SK-N-SH treated with all-trans-retinoic acid at 6 μM for 48 hours (cell line): ENCODE results near the gene YPEL2.

Experiments used
- ATAC-seq: fragments of 200-7000 bp; cut with Tn5 transposase; 3 replicates; pipeline ENCODE4 v1.9.1; 2020; ENCODE audit warnings: mild to moderate bottlenecking, moderate library complexity
- BACH2 ChIP-seq: fragments of 250-450 bp; sonication (Bioruptor Pico); IDR thresholded peaks from 2 replicates; pipeline ENCODE4 v1.9.0; 2021; ENCODE audit warnings: mild to moderate bottlenecking, borderline replicate concordance
- CREB5 ChIP-seq: fragments of 250-450 bp; sonication (Bioruptor Pico); IDR thresholded peaks from 2 replicates; pipeline ENCODE4 v1.5.1; 2020; ENCODE audit warnings: low read depth, mild to moderate bottlenecking, moderate library complexity
- CSDC2 ChIP-seq: fragments of 250-450 bp; sonication (Bioruptor Pico); IDR thresholded peaks from 2 replicates; pipeline ENCODE4 v1.5.0; 2020; ENCODE audit warnings: mild to moderate bottlenecking, moderate library complexity
- CSRNP3 ChIP-seq: fragments of 250-450 bp; sonication (Bioruptor Pico); IDR thresholded peaks from 2 replicates; pipeline ENCODE4 v1.5.1; 2021; ENCODE audit warnings: mild to moderate bottlenecking, moderate library complexity
- ESRRG ChIP-seq: fragments of 250-450 bp; sonication (Bioruptor Pico); IDR thresholded peaks from 2 replicates; pipeline ENCODE4 v1.6.1; 2021; ENCODE audit warnings: mild to moderate bottlenecking
- GLIS3 ChIP-seq: fragments of 250-450 bp; sonication (Bioruptor Pico); IDR thresholded peaks from 2 replicates; pipeline ENCODE4 v1.5.0; 2020; ENCODE audit warnings: mild to moderate bottlenecking, moderate library complexity
- OSR1 ChIP-seq: fragments of 250-450 bp; sonication (Bioruptor Pico); IDR thresholded peaks from 2 replicates; pipeline ENCODE4 v1.8.0; 2022; ENCODE audit warnings: moderate library complexity, mild to moderate bottlenecking, inconsistent platforms
- PATZ1 ChIP-seq: fragments of 250-450 bp; sonication (Bioruptor Pico); IDR thresholded peaks from 2 replicates; pipeline ENCODE4 v1.8.0; 2020; ENCODE audit warnings: mild to moderate bottlenecking, moderate library complexity, borderline replicate concordance
- POU6F1 ChIP-seq: fragments of 250-450 bp; sonication (Bioruptor Pico); IDR thresholded peaks from 2 replicates; pipeline ENCODE4 v1.8.0; 2021; ENCODE audit warnings: low read depth, mild to moderate bottlenecking, moderate library complexity, borderline replicate concordance
- RARB ChIP-seq: fragments of 250-450 bp; sonication (Bioruptor Pico); IDR thresholded peaks from 2 replicates; pipeline ENCODE4 v1.8.0; 2021; ENCODE audit warnings: mild to moderate bottlenecking, moderate library complexity
- SNAI2 ChIP-seq: fragments of 250-450 bp; sonication (Bioruptor Pico); IDR thresholded peaks from 2 replicates; pipeline ENCODE4 v1.5.0; 2020; ENCODE audit warnings: mild to moderate bottlenecking, moderate library complexity
- TCF4 ChIP-seq: fragments of 250-450 bp; sonication (Bioruptor Pico); IDR thresholded peaks from 2 replicates; pipeline ENCODE4 v1.8.0; 2021; ENCODE audit warnings: mild to moderate bottlenecking, moderate library complexity, borderline replicate concordance
- TOX ChIP-seq: fragments of 250-450 bp; sonication (Bioruptor Pico); IDR thresholded peaks from 2 replicates; pipeline ENCODE4 v1.8.0; 2021; ENCODE audit warnings: mild to moderate bottlenecking, moderate library complexity, borderline replicate concordance
- TSHZ2 ChIP-seq: fragments of 250-450 bp; sonication (Bioruptor Pico); IDR thresholded peaks from 2 replicates; pipeline ENCODE4 v1.5.0; 2020; ENCODE audit warnings: mild to moderate bottlenecking, moderate library complexity
- ZC3H10 ChIP-seq: fragments of 250-450 bp; sonication (Bioruptor Pico); IDR thresholded peaks from 2 replicates; pipeline ENCODE4 v1.5.1; 2021; ENCODE audit warnings: mild to moderate bottlenecking, moderate library complexity
- ZFP3 ChIP-seq: fragments of 250-450 bp; sonication (Bioruptor Pico); IDR thresholded peaks from 2 replicates; pipeline ENCODE4 v1.5.0; 2020; ENCODE audit warnings: mild to moderate bottlenecking, moderate library complexity
- ZFP30 ChIP-seq: fragments of 450-650 bp; formaldehyde crosslinking; IDR thresholded peaks from 2 replicates; pipeline ENCODE4 v1.5.0; 2022; ENCODE audit warnings: mild to moderate bottlenecking, moderate library complexity
- ZNF565 ChIP-seq: fragments of 450-650 bp; formaldehyde crosslinking; conservative IDR thresholded peaks from 2 replicates; pipeline ENCODE4 v1.5.0; 2020; ENCODE audit warnings: low read depth, mild to moderate bottlenecking, moderate library complexity
- ZNF70 ChIP-seq: fragments of 450-650 bp; formaldehyde crosslinking; IDR thresholded peaks from 2 replicates; pipeline ENCODE4 v1.5.0; 2020; ENCODE audit warnings: mild to moderate bottlenecking, moderate library complexity
- ZNF8 ChIP-seq: fragments of 450-650 bp; formaldehyde crosslinking; IDR thresholded peaks from 2 replicates; pipeline ENCODE4 v1.5.0; 2020; ENCODE audit warnings: mild to moderate bottlenecking, moderate library complexity

Gene YPEL2

GRCh38 chr17:59353936-59354755 lies 22.7 kb downstream of the YPEL2 start:
- TF ChIP-seq CSRNP3 (CRISPR knock-in tag) (no peak), TCF4 (CRISPR knock-in tag) (no peak), TSHZ2 (CRISPR knock-in tag) (no peak), ZNF565 (CRISPR knock-in tag) (no peak), SNAI2 (CRISPR knock-in tag) (no peak), ZFP30 (CRISPR knock-in tag) (no peak), GLIS3 (CRISPR knock-in tag) (no peak), CREB5 (no peak)
- no peak for ATAC-seq

GRCh38 chr17:59355030-59355701 lies 23.7 kb downstream of the YPEL2 start:
- ATAC-seq, result no peak
- TF ChIP-seq OSR1 (no peak), ZFP3 (CRISPR knock-in tag) (no peak), CREB5 (no peak), ZC3H10 (CRISPR knock-in tag) (no peak), GLIS3 (CRISPR knock-in tag) (no peak), ZNF8 (CRISPR knock-in tag) (no peak), TSHZ2 (CRISPR knock-in tag) (no peak), ZNF565 (CRISPR knock-in tag) (no peak), CSRNP3 (CRISPR knock-in tag) (no peak), CSDC2 (CRISPR knock-in tag) (no peak), PATZ1 (CRISPR knock-in tag) (no peak), TOX (no peak), SNAI2 (CRISPR knock-in tag) (no peak), TCF4 (CRISPR knock-in tag) (no peak), RARB (CRISPR knock-in tag) (no peak), POU6F1 (no peak), ZNF70 (CRISPR knock-in tag) (no peak), ESRRG (CRISPR knock-in tag) (no peak), BACH2 (no peak), ZFP30 (CRISPR knock-in tag) (no peak)
